Psoas muscle (tissue), 8 donors: Measurements from ENCODE around the gene AUTS2. TPM values are rescaled to one million over a fixed set of nuclear protein-coding genes. Genes with fewer than 3 reads are reported as not detected.

ENCODE experiments used
- ATAC-seq, 4 donors: fragments of 200-7000 bp; cut with Tn5 transposase; one replicate each; pipeline ENCODE4 v1.9.1; 2020; ENCODE audit warnings: moderate library complexity in 3 of 4, mild to moderate bottlenecking in 2 of 4
- DNase-seq, 2 donors: peaks; one replicate each; pipeline ENCODE4 v3.0.0-alpha.2; 2020
- H3K27ac ChIP-seq: fragments of 200-600 bp; one replicate; pipeline ENCODE4 v1.8.0; 2022
- H3K27me3 ChIP-seq, 3 donors: fragments of 200-600 bp in 1 of 3; one replicate each; pipeline versions ENCODE4 v1.6.1 to v1.8.0; 2013 to 2022; ENCODE audit warnings: low read length in 2 of 3, mild to moderate bottlenecking in 2 of 3, moderate library complexity in 1 of 3; ENCODE audit not compliant: insufficient read depth in 3 of 3
- H3K36me3 ChIP-seq, 2 donors: fragments of 200-600 bp in 1 of 2; one replicate each; pipeline versions ENCODE4 v1.6.1 to v1.8.0; 2013 to 2022; ENCODE audit warnings: low read depth in 1 of 2, mild to moderate bottlenecking in 1 of 2, moderate library complexity in 1 of 2; ENCODE audit not compliant: insufficient read depth in 1 of 2
- H3K4me1 ChIP-seq: fragments of 200-600 bp; one replicate; pipeline ENCODE4 v1.8.0; 2022
- H3K4me3 ChIP-seq: fragments of 200-600 bp; one replicate; pipeline ENCODE4 v1.8.0; 2022; ENCODE audit warnings: mild to moderate bottlenecking
- H3K9me3 ChIP-seq: fragments of 200-600 bp; one replicate; pipeline ENCODE4 v1.8.0; 2022
- WGBS, 3 donors: extraction: QIAGEN DNeasy Blood & Tissue Kit; methylation state at CpG; one replicate each; pipeline versions ENCODE4 v1.1.6 to v1.1.7; 2013; 5-methylcytosine and 5-hydroxymethylcytosine counted together
- intact Hi-C, 2 donors: fragments of 100-400 bp; cut with DNase I; formaldehyde crosslinking; loops; one replicate each; pipeline versions ENCODE4 v1.11.0 to v1.14.2; 2022
- polyA plus RNA-seq, 3 donors: library from polyadenylated mRNA; stranded (reverse); fragments of 200-250 nt; gene quantifications; one replicate each; pipeline ENCODE4 v1.2.3, GENCODE V29; 2013
- total RNA-seq, 4 donors: library from RNA; stranded (reverse); fragmentation: NEBNext Ultra II Directional in 2 of 4; extraction: Animal tissue kit (Norgen Biotek cat#: 25700) in 2 of 4; gene quantifications; one replicate each; pipeline versions ENCODE4 v1.2.1 to v1.2.4, GENCODE V29; 2021 to 2023
- TF ChIP-seq, protein P1 (sequence below): fragments of 200-600 bp; IDR thresholded peaks from one replicate; pipeline ENCODE4 v1.8.0; 2022; ENCODE audit warnings: antibody characterized with exemption
- donor health status: healthy with polysubstance abuse.
- donor health status: DM: no; HTN: no; CAD: no; lungs with moderate emphysema.
- donor health status: Bipolar disorder and iron deficiency.
- donor health status: healthy.
- donor health status: DM: yes; HTN: yes; CAD: no.
- donor health status: DM: no; HTN: no; CAD: no.
- donor health status: DM: no; HTN: no; CAD: no.
- donor health status: DM: yes; HTN: yes; CAD: no.

The AUTS2 gene
- total and polyA plus RNA-seq, 7 donors = 5.0 to 33.5 (median 14.3) TPM

DNA sequence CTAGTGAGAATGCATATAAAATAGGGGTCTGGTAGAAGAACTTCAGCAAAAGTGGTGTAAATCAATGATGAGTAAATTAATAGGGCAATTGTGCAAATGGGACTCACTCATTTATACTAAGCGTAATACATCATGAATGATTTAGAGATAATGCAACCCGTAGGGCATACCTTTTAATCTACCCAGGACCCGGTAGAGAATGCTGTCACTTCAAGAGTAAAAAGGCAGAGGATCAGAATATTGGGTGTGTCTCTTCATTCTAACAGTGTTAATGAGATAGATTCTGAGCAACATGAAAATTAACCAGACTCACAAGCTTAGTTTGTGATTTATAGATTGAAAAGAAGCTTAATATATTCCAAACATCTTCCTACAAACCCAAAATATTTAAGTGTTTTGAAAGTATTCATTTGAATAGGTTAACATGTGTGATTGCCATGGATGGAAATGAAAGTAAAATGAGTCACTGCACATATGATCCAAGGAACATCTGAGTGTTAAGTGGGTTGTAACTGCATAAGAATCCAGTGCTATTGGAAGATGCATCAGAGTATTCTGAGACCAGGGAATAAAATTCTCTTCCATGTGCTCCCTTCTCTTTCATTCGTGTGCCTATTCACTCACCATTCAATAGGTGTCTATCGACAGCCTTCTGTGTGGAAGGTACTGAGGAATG, 690.6 kb downstream of the AUTS2 start:
- Histone ChIP-seq H3K9me3 (no peaks in the 10 kb centered on the region), H3K4me1 (no peaks in the 10 kb centered on the region), H3K27ac (no peak overlapping the region), H3K27me3 (no peaks in the 10 kb centered on the region), H3K36me3 (no peaks in the 10 kb centered on the region), H3K4me3 (no peak overlapping the region)
- TF ChIP-seq, protein P1, sequence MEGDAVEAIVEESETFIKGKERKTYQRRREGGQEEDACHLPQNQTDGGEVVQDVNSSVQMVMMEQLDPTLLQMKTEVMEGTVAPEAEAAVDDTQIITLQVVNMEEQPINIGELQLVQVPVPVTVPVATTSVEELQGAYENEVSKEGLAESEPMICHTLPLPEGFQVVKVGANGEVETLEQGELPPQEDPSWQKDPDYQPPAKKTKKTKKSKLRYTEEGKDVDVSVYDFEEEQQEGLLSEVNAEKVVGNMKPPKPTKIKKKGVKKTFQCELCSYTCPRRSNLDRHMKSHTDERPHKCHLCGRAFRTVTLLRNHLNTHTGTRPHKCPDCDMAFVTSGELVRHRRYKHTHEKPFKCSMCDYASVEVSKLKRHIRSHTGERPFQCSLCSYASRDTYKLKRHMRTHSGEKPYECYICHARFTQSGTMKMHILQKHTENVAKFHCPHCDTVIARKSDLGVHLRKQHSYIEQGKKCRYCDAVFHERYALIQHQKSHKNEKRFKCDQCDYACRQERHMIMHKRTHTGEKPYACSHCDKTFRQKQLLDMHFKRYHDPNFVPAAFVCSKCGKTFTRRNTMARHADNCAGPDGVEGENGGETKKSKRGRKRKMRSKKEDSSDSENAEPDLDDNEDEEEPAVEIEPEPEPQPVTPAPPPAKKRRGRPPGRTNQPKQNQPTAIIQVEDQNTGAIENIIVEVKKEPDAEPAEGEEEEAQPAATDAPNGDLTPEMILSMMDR = no peak
- no peak for ATAC-seq
- DNase-seq = no peak
- WGBS, 3 donors = 87 to 91% (median 88%) methylated on average over 5 of the region's 5 CpGs
- intact Hi-C loops = no loop called here

DNA sequence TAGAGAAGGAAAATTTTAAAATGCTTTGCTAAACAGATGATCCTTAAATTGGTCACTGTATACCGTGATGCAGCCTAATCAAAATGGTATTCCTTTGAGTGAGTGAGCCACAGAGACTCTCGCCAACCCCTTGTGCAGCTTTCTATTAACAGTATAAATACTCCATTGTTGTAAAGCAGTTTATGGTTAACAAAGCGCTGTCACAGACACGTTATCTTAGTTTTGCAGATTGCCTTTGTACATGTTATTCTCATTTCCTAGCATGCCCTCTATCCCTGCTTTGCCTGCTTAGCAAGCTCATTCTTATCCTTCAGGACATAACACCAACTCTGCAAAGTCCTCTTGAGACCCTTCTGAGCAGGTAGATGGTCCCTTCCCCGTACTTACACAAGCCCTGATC, 694.4 kb downstream of the AUTS2 start:
- TF ChIP-seq, protein P1 = no peak
- Histone ChIP-seq H3K9me3 (no peaks in the 10 kb centered on the region), H3K36me3 (no peaks in the 10 kb centered on the region), H3K4me1 (no peaks in the 10 kb centered on the region), H3K27me3 (no peaks in the 10 kb centered on the region), H3K27ac (no peak overlapping the region), H3K4me3 (no peak overlapping the region)
- ATAC-seq = no peak
- intact Hi-C loops = no loop called here
- WGBS, 3 donors = 91 to 94% (median 92%) methylated on average over 5 of the region's 5 CpGs
- DNase-seq = no peak

DNA sequence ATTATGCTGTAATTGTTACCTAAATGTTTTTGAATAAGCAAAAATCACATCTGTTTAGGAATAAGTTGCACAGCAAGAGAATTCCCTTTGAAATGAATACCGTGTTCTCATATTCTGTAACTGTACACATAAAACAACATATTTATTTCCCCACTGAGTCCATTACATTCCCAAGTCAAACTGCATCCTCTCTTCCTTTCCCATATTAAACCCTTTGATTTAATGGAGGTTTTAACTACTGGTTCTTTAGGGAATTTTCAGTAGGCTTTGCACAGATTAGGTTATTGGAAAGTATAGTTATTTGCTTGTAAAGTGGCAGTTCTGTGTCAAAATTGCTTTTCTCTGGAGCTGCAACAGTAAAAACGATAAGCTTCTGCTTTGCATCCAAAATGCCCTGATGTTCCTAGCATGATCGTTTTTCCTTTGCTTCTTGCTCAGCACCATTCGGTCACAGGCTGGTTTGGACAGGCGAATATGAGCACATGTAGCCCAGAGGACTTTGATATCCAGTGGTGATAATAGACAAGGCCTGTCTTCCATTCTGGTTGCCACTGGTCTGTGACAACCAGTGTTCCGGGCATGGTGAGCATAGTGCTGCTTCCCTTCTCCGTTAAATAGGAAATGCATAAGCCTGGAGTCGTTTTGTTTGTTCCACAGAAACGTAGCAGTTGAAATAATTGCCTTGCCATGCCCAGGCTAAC, 696.1 kb downstream of the AUTS2 start:
- Histone ChIP-seq H3K27ac (no peak overlapping the region), H3K36me3 (no peaks in the 10 kb centered on the region), H3K4me3 (no peak overlapping the region), H3K9me3 (no peaks in the 10 kb centered on the region), H3K27me3 (no peaks in the 10 kb centered on the region), H3K4me1 (no peaks in the 10 kb centered on the region)
- intact Hi-C loops = no loop called here
- ATAC-seq = no peak
- TF ChIP-seq, protein P1 = no peak
- 69 to 76% (median 74%) methylated on average over 9 of the region's 9 CpGs for WGBS, 3 donors
- no peak for DNase-seq

DNA sequence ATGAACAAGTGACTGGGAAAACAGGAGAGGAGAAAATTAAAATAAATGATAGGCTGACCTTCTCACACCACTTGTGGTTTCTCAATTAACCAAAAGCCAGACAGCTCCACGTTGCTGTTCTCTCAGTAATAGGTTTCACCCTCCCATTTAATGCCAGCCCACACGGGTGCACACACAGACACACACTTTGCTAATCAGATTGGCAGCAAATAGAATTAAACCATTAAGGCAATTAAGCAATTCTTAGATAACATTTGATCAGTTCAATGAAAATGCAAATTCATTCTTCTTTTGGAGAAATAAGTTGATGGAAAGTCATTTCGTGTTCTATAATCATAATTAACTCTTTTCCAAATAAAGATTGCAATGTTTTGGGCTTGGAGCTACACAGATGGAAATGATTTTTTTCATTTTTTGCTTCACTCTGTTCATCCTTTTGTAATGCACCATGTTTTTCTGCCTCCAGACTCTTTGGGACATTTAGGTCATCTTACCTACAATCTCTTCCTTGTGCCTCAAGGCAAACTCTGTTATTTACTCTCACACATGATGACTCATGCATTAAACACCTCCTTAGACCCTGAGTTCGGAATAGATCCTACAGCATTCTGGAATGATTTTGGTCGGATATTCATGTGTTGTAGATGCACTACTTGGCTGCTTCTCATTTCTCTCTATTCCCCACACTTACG, 700.7 kb downstream of the AUTS2 start:
- TF ChIP-seq, protein P1 = no peak
- H3K27ac ChIP-seq = no peak overlapping the region
- no peak for ATAC-seq
- intact Hi-C loops = no loop called here
- DNase-seq = no peak
- 88 to 93% (median 89%) methylated on average over 6 of the region's 6 CpGs for WGBS, 3 donors
- H3K4me1 ChIP-seq = no peaks in the 10 kb centered on the region
- H3K9me3 ChIP-seq = no peaks in the 10 kb centered on the region
- H3K36me3 ChIP-seq = no peaks in the 10 kb centered on the region
- H3K4me3 ChIP-seq = no peak overlapping the region
- H3K27me3 ChIP-seq = no peaks in the 10 kb centered on the region
